22Rv1 (cell line): Measurements from ENCODE around the gene LPAR4.

Experiments
- ZFX ChIP-seq: fragments of 450-650 bp; IDR thresholded peaks from 2 replicates; pipeline ENCODE4 v1.6.1; 2017; ENCODE audit warnings: antibody characterized with exemption, borderline replicate concordance
- TF ChIP-seq, protein P1 (sequence below): fragments of 450-650 bp; IDR thresholded peaks from 2 replicates; pipeline ENCODE4 v1.5.1; 2017; ENCODE audit warnings: mild to moderate bottlenecking

- TF ChIP-seq, protein P1, sequence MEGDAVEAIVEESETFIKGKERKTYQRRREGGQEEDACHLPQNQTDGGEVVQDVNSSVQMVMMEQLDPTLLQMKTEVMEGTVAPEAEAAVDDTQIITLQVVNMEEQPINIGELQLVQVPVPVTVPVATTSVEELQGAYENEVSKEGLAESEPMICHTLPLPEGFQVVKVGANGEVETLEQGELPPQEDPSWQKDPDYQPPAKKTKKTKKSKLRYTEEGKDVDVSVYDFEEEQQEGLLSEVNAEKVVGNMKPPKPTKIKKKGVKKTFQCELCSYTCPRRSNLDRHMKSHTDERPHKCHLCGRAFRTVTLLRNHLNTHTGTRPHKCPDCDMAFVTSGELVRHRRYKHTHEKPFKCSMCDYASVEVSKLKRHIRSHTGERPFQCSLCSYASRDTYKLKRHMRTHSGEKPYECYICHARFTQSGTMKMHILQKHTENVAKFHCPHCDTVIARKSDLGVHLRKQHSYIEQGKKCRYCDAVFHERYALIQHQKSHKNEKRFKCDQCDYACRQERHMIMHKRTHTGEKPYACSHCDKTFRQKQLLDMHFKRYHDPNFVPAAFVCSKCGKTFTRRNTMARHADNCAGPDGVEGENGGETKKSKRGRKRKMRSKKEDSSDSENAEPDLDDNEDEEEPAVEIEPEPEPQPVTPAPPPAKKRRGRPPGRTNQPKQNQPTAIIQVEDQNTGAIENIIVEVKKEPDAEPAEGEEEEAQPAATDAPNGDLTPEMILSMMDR = no peak
- TF ChIP-seq ZFX = no peak
Measured at GRCh38 chrX:78706071-78706470, 41.4 kb upstream of the LPAR4 start.
